Stimulated activated CD4-positive, alpha-beta T cell treated with anti-CD3 and anti-CD28 coated beads, Interleukin-4, amount 100 ng/mL, for 1 hour (primary cell): ENCODE results near the gene PARL.
"Not testable (repeated sequence)": the region's sequence is repeated elsewhere in the genome, so short reads cannot be mapped to it uniquely, and the experiment has no call there.

Source experiments
- DNase-seq: peaks from one replicate; pipeline ENCODE4 v3.0.0-alpha.2; 2020

PARL gene

DNA sequence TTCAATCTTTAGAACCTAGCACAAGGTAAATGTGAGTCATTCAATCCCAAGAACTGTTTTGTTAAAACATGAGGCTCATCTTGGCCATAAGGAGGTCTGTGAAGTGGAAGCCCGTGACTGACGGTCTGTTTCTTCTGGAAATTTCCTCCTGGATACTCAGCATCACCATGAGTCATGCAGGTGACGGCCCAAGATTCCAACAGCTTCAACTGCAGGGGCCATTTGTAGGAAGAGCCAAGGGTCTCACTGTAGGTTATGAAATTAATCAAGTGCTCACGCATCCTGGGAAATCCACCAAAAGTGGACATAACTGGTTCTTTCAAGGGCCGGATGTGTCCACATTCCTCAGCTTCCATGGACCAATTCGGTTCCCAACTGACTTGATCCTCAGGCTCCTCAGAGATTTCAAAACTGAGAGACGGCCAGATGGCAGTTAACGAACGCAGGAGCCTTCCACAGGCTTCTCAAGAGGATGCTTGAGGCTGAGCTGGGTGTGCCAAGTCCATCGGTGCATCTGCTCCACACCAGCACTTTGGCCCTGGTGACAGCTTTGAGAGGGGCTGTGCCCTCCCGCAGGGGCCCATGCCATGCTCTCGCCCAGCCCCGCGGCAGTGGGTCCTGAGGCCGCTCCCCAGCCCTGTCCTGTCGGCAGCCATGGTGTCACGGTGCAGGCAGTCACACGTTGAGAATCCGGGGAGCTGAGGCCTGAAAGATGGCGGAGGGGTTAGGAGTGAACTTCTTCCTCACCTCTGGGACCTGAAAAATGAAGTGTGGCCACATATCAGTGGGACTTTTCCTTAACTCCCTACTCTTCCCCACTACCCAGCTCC is 67.8 kb downstream of the PARL start:
- DNase-seq = no peak

DNA sequence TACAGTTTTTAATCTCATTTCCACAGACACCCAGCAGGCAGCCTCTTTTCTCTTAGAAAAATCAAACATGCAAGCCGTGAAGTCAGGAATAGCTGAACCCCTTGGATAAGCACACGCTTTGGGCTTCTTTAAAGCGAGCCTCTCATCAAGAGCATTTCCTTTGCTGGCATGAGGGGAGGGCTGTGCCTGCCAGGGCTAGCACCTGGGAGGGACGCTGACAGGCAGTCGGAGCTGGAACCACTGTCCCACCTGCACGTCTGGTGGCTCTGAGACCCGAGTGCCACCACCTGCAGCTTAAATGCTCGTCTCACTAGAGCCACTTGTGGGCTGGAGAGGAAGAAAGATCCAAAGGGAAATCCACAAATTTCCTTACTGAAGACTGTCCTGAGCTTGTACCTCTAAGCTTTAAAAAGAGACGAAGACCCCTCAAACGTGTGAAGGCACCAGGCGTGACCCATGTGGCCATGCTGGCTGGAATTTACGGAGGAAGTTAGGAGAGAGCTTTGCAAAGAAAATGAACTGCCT is 68.7 kb downstream of the PARL start:
- DNase-seq = no peak

DNA sequence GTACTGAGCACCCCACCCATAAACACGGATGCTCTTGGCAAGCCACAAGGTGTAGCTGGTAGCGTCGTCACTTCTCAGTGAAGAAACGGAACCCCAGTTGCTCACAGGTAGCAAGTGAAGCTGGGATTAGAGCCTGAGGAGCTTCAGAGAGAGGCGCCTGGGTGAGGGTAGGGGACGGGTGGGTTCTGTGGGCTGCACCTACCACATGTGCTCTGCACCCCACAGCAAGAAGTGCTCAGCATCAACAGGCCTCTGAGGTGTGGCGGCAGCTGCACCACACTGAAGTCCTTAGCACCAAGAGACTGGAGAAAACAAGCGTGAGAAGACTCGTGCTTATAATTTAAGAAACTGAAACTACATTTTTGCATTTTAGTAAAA is 69.1 kb downstream of the PARL start:
- no peak for DNase-seq

DNA sequence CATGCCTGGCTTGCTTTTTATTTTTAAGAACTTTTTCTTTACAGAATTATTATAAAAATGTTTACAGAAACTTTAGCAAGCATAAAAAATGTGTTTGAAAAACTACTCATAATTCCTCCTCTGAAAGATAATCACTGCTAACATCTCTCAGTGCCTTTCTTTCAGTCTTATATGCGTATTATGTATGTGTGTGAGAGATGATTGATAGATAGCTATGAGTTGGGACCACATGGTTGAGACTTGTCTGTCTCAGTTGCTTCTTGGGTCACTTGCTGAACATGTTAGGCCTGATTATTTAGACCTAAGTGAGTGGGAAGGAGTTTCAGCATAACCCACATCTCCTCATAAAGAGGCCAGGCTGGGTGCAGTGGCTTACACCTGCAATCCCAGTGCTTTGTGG is 70.4 kb downstream of the PARL start:
- DNase-seq = no peak

DNA sequence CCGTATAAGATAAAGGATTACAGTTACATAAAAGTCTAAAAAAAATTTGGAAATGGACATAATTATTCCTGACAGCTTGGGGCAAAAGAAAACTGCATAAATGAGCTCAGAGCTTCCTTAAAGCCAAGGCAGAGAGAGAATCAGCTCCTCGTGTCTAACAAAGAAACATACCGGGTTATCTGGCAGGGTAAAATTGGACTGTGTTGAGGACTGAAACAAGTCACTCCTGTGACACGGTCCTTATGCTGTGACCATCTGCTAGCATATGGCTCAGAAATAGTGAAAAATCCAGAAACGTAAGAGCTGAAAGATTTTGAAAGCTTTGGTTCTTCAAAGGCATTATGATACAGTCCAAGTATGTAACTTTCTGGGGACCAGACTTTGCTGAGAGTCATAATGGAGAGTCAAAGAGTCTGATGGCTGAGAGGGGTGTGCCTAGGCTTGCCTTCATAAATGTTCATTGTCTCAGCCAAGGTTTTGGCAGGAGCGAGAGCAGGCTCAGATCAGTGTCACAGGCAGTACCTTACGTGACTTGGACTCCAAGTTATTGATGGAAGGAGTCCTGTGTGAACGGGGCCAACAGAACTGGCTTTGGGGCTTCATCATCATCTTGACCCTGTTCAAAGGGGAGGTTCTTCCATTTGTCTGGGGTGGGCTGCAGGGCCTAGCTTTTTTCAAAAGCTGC is 71.8 kb downstream of the PARL start:
- DNase-seq = no peak

DNA sequence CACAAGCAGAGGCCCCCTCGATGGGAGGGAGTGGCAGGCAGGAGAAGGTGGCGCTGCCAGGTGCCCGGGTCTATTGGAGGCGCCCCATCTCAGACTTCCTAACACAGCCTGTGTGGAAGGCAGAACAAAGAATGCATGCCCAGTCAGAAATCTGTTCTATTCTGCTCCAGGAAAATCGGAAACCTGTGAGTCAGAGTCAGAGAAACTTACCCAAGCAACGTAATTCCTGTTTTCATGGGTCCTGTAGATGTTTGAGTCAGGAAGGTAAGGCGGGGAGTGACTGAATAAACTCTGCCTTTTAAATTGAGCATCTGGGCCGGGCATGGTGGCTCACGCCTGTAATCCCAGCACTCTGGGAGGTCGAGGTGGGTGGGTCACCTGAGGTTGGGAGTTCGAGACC is 73.0 kb downstream of the PARL start:
- no peak for DNase-seq

DNA sequence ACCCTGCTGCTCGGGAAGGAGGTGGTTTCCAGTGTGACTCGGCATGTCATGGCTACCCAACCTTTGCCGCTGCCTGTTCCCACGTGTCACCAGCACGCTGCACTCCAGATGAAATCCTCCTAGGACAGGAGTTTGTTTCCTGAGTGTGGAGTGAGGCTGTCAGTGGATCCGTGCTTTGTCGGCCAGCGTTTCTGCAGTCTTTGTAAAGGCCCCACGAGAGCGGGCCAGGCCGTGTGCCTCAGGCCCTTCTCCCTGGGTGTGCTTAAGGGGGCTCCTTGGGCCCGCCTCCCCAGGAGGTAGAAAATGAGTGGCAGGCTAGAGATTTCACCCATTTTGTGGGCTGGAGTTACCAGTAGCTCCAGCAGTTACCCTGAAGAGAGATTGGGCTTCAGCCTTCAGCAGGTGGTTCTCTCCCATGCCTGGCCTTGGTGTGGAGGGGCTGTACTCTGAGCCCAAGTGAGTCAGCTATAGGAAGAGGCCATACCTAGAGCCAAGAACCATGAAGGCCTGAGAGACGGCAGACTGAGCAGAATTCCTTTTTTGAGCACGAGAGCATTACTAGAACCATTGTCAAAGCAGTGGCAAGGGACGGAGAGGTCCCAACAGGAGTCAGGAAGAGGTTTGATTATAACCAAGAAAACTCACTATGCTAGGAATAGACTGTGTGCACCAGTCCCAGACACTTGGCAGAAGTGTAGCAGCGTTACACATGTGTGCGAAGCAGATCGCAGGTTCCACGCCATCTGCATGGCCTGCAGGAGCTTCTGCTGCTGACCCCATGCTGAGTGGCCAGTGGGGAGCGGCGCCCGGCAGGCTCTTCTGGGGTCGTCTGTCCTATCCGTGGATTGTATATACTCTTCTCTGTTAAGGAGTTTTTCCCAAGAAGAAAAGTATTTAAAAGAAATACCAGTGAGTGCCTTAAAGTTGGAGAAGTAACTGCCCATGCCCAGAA is 73.8 kb downstream of the PARL start:
- no peak for DNase-seq

DNA sequence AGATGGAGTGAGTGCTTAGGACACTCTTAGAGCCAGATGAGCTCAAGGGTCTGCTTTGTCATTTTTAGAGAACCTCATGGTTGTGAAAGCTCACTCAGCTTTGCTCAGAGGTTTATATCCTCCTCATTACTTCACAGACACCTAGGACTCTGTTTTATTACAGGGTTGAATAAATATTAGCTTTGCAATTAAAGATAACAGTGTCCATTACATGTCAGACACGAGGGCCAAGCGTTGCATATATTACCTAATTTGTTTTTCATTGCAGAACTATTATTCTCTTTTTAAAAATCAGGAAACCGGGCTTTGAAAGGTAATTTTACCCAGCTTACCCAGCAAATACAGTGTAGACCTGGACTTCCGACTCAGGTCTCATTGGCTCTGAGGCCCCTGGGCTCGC is 75.4 kb downstream of the PARL start:
- no peak for DNase-seq

DNA sequence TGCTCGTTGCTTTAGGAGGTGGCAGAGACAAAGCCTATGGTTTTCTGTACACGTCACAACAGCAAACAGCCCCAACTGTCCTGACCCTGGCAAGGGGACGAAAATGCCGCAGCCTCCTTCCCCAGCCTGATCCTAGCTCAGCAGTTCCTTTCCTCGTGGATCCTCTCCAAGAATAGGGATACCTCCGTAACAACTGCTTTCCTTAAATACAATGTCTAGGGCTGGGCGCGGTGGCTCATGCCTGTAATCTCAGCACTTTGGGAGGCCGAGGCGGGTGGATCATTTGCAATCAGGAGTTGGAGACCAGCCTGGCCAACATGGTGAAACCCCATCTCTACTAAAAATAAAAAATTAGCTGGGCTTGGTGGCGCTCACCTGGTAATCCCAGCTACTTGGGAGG is 76.3 kb downstream of the PARL start:
- no peak for DNase-seq

DNA sequence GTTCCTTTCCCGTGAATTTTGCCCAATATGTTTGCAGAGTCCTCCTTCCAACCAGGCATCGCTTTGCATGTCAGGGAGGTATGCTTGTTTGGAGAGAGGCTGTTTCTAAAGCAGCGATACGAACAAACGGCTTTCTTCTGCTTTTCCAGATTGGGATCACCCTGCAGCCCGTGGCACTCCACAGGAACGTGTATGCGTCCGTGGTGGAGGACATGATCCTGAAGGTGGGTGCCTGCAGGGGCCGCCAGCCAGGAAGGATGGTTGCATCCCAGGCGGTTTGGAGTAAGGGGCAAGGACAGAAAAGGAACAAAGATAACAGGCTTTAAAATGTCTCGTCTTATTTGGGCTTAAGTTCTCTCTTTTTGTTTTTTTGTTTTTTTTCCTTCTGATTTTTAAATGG is 76.8 kb downstream of the PARL start:
- no peak for DNase-seq

DNA sequence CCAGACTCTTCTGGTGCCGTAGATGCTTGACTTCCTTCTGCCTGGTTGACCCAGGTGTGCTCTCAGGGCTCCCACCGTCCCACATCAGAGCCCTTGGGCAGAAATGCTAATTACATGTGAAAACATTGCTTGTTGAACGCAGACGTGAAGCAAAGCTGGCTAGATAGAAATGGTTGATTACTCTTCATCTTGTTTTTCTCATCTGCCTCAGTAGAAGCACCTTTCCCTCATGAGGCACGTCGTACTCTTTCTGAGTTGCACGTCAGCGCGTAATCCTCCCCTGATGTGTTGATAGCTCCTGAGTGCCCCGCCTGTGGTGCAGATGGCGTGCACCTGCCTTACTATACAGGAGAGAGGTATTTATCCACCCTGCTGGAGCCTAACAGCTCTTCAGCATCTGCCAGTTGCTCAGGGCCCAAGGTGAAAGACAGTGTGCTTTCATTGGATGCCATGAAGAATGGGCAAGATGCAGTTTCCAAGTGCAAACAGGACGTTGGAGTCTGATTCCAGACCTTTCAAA is 77.4 kb downstream of the PARL start:
- DNase-seq = no peak

DNA sequence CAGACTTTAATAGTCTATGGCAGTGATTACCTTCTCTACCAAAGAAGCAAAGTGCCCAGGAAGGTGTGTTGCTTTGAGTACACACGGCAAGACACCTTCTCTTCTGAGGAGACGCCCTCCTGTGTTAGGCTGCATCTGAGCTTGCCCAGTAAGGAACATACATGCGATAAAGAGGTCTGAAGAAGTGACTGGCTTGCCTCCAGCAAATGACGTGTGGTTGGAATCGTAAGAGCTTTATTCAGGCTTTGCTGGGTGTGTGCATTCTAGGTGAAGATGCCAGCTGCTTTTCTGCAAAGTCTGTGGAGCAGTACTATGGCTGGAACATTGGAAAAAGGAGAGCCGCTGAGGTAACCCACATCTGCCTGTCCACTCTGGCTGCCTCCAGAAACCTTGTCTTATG is 81.7 kb downstream of the PARL start:
- DNase-seq = no peak

DNA sequence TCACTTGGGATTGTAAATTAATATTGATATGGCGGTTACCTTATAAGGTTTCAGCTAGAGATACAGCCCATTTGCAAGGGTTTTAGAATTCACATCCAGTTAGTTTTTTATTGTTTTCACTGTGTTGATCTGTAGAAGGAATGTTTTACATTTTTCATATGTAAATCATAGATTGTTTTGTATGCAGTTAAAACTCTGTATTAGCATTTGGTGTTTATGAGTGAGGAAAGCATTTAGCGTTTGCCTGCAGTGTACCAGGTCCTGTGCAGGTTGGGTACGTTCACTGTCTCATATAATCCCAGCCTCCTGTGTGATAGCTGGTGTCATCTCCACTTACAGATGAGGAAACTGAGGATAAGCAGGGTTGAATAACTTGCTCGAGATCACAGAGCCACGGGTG is 83.1 kb downstream of the PARL start:
- DNase-seq = no peak

DNA sequence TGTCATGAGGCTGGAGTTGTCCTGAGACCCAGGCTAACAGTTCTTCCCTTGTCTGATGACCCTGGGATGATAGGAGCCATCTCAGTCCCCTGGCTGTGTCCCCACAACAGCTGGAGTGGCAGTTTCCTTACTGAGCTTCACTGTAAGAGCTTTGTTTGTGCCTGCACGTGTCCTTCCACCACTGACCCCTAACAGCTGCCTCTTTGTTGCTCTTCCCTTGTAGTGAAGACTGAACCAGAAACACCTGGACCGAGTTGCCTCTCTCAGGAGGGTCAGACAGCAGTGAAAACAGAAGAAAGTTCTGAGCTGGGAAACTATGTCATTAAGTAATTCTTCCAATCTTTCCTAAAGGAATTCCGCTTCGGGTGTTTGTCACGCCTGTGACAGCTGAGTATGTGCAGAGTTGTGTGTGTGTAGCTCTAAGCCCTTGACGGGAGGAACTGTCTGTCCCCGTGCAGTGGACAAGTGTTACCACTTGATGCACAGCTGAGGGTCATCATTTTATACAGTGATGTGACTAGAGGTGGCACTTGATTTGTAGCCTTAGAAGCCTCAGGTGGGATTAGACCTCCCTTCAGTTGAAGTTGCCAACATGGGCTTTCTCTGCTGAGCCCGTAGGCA is 84.3 kb downstream of the PARL start:
- no peak for DNase-seq

DNA sequence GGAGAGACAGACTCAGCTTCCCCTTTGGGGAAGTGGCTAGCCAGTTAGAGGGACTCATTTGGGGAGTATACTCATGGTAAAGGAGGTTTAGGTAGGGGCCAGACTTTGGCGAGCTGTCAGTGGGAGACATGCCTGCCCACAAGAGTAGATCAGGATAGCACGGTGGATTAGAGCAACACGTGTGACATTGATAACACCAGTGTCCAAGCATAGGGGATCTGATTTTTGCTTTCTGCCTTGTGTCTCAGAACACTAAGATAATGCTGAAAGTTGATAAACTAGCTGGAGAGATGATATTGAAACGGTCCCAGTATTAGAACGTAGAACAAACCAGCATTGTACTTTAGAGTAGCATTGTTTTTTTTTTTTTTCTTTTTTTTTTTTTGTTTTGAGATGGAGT is 85.2 kb downstream of the PARL start:
- DNase-seq = no peak

DNA sequence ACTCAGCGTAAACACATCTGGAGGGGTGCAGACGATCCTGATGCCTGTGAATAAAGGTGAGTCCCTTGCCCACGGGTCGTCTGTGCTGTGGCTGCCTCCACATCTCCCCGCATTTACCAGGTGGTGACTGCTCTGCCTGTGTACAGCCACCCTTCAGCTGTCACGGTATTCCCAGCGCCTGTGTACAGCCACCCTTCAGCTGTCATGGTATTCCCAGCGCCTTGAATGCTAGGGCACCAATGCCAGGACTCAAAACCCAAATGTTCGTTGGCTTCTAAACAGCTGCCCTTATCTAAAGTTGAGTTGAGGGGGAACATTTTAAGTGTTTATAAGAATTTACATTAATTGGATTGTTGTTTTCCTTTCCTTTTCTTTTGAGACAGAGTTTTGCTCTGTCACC is 86.7 kb downstream of the PARL start:
- DNase-seq = no peak

DNA sequence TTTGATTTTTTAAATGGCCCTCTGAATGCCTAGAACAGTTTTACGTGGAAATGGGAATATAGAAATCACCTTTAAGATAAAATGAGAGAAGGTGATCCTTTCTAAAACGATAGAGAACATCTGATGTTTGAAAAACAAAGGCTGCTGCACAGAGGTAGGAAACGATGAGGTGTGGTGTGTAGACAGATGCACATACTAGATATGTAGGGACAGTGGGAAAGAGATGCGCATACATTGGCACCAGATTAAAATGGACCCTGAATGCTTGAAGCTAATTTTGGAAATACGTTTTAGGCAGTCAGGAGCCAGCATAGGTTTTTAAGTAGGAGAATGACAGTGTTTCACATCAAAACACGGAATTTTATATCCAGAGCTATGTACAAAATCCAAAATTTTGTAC is 88.3 kb downstream of the PARL start:
- DNase-seq = no peak

DNA sequence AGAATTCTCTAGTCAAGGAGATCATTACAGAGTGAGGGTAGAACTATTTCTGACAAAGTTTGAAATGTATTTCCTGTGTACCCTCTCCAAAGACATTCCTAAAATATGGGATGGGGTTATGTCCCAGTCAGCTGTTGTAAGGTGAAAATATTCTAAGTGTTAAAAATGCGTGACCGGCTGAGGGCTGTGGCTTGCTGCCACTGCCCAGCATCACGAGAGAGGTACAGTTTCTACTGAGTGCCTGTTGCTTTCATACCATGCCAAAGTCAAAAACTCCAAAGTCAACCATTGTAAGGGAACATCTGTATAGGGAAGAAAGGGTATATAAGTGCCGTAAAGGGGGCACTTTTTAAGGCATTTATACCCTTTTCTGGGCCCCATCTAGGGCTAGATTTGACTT is 90.2 kb downstream of the PARL start:
- no peak for DNase-seq

DNA sequence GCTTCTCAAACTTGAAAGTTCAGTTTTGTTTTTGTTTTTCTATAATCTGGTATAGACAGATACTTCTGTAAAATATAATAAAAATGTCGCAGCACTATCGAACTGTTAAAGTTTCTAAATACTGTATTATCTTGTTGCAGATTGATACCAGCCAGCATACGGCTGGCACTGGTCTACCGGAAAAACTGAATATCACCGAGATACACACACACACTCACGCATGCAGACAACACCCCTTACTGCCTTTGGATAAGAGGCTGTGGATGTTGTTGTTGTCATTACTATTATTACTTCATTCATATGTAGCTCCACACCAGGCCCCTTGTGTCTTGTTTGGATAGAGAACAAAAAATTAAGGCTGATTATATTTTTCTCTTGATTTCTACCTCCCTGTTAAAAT is 91.7 kb downstream of the PARL start:
- DNase-seq = no peak

DNA sequence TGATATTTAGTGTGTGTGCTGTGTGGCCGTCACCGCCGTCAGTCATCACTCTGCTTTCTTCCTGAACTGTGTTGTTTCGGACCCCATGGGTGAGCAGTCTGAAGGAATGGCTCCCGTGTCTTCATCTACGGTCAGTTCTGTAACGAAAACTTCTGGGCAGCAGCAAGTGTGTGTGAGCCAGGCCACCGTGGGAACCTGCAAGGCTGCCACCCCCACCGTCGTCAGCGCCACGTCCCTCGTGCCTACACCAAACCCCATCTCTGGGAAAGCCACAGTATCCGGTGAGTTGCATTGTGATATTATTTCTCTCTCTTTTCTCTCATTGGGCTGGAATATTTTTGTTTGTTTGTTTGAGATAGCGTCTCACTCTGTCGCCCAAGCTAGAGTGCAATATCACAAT is 94.0 kb downstream of the PARL start:
- DNase-seq = no peak

DNA sequence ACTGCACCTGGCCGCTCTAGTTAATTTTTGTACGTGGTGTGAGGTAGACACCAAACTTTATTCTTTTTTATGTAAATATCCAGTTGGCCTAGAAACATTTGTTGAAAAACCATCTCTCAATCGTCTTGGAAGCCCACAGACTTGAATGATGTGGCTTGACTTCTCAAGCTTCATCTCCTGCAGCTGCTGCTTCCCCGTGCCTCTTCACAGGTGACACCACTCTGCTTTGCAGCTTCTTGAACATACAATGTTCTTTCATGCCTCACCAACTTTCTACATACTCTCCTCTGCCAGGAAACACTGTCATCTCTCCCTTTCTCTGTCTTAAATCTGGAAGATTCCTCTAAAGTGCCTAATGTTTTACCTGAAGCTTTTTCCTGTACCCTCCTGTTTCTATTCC is 94.9 kb downstream of the PARL start:
- DNase-seq = no peak

DNA sequence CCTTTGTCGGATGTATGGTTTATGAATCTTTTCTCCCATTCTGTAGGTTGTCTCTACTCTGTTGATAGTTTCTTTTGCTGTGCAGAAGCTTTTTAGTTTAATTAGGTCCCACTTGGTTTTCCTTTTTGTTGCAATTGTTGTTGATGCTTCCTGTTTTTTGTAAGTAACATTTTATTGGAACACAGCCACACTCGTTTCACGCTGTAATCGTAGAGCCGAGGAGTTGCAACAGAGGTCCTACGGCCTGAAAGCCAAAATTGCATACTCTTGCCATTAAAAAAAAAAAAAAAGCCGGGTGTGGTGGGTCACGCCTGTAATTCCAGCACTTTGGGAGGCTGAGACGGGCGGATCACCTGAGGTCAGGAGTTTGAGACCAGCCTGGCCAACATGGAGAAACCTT is 100.2 kb downstream of the PARL start:
- DNase-seq = not testable (repeated sequence)
